SIG-M5 treated with dmso at 0.1 percent for 504 hours (cell line): ENCODE data around the gene PCDHA5.
A peak's percentile ranks its signal among the peaks of the same experiment; 100 is the strongest.
"Not testable (repeated sequence)": the region's sequence is repeated elsewhere in the genome, so short reads cannot be mapped to it uniquely, and the experiment has no call there.

Experiments
- DNase-seq: peaks from one replicate; lab custom pipeline; 2025; ENCODE audit not compliant: unreplicated experiment; lab: John Stamatoyannopoulos, UW

The PCDHA5 gene

GRCh38 chr5:140822969-140823368, 1.6 kb downstream of the PCDHA5 start:
- not testable (repeated sequence) for DNase-seq

GRCh38 chr5:140823475-140823874, 2.1 kb downstream of the PCDHA5 start:
- no peak for DNase-seq

DNA sequence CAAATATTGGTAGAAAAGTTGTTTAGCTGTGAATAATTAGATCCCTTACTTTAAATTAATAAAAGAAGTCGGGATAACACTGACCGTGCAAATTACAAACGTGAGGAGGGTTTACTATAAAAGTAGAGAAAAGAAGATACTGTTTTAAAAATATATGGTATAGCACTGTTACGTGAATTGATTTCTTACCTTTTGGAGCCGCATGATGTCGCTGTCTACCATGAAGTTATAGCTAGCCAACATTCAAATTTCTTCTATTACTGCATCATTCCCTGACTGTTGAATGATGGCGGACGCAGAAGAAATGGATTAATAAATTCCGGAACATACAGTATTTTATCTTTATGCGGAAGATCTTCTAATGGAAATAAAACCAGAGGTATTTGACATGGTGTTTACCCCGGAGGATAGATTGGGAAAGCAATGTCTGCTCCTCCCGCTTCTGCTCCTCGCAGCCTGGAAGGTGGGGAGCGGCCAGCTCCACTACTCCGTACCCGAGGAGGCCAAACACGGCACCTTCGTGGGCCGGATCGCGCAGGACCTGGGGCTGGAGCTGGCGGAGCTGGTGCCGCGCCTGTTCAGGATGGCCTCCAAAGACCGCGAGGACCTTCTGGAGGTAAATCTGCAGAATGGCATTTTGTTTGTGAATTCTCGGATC, 6.4 kb downstream of the PCDHA5 start, which contains the start of gene PCDHA6:
TSS of gene PCDHA6 (plus strand) at position 257 of the 658 bp plus-strand sequence. CDS start at position 389, 132 bp downstream.
- DNase-seq = no peak

GRCh38 chr5:140828362-140828737, 6.9 kb downstream of the PCDHA5 start:
- no peak for DNase-seq

DNA sequence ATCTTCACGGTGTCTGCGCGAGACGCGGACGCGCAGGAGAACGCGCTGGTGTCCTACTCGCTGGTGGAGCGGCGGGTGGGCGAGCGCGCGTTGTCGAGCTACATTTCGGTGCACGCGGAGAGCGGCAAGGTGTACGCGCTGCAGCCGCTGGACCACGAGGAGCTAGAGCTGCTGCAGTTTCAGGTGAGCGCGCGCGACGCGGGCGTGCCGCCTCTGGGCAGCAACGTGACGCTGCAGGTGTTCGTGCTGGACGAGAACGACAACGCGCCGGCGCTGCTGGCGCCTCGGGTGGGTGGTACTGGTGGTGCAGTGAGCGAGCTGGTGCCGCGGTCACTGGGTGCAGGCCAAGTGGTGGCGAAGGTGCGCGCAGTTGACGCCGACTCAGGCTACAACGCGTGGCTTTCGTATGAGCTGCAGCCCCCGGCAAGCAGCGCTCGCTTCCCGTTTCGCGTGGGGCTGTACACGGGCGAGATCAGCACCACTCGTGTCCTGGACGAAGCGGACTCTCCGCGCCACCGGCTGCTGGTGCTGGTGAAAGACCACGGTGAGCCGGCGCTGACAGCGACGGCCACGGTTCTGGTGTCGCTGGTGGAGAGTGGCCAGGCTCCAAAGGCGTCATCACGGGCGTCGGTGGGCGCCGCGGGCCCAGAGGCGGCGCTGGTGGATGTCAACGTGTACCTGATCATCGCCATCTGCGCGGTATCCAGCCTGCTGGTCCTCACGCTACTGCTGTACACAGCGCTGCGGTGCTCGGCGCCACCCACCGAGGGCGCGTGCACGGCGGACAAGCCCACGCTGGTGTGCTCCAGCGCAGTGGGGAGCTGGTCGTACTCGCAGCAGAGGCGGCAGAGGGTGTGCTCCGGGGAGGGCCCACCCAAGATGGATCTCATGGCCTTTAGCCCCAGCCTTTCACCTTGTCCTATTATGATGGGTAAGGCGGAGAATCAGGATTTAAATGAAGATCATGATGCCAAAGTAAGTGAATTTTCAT, 8.4 kb downstream of the PCDHA5 start:
- not testable (repeated sequence) for DNase-seq

DNA sequence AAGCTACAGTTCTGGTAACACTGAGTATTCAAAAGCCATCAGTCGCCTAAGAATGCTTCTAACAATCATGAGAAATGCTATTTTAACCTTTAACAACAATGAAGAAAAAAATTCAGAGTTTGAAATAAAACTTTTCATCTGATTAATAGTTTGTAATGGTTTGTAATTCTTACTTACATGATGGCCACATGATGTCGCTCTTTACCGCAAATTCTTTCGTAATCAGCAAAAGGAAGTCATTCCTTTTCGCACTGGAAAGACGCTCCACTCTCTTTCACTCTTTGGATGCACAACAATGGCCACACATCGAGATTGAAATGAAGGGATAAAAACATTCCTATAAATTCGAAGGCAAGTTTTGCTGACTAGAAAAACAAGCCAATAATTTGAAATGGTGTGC, 12.6 kb downstream of the PCDHA5 start, which contains the start of gene PCDHA7:
TSS of gene PCDHA7 (plus strand) at position 277 of the 400 bp plus-strand sequence. CDS start at position 392, 115 bp downstream.
- DNase-seq = no peak

GRCh38 chr5:140834439-140835008, 13.1 kb downstream of the PCDHA5 start:
- DNase-seq = not testable (repeated sequence)

DNA sequence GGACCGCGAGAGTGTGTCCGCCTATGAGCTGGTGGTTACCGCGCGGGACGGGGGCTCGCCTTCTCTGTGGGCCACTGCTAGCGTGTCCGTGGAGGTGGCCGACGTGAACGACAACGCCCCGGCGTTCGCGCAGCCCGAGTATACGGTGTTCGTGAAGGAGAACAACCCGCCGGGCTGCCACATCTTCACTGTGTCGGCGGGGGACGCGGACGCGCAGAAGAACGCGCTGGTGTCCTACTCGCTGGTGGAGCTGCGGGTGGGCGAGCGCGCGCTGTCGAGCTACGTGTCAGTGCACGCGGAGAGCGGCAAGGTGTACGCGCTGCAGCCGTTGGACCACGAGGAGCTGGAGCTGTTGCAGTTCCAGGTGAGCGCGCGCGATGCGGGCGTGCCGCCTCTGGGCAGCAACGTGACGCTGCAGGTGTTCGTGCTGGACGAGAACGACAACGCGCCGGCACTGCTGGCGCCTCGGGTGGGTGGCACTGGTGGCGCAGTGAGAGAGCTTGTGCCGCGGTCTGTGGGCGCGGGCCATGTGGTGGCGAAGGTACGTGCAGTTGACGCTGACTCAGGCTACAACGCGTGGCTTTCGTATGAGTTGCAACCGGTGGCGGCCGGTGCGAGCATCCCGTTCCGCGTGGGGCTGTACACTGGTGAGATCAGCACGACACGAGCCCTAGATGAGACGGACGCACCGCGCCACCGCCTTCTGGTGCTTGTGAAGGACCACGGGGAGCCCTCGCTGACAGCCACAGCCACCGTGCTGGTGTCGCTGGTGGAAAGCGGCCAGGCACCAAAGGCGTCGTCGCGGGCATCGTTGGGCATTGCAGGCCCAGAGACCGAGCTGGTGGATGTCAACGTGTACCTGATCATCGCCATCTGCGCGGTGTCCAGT, 14.5 kb downstream of the PCDHA5 start:
- no peak for DNase-seq

DNA sequence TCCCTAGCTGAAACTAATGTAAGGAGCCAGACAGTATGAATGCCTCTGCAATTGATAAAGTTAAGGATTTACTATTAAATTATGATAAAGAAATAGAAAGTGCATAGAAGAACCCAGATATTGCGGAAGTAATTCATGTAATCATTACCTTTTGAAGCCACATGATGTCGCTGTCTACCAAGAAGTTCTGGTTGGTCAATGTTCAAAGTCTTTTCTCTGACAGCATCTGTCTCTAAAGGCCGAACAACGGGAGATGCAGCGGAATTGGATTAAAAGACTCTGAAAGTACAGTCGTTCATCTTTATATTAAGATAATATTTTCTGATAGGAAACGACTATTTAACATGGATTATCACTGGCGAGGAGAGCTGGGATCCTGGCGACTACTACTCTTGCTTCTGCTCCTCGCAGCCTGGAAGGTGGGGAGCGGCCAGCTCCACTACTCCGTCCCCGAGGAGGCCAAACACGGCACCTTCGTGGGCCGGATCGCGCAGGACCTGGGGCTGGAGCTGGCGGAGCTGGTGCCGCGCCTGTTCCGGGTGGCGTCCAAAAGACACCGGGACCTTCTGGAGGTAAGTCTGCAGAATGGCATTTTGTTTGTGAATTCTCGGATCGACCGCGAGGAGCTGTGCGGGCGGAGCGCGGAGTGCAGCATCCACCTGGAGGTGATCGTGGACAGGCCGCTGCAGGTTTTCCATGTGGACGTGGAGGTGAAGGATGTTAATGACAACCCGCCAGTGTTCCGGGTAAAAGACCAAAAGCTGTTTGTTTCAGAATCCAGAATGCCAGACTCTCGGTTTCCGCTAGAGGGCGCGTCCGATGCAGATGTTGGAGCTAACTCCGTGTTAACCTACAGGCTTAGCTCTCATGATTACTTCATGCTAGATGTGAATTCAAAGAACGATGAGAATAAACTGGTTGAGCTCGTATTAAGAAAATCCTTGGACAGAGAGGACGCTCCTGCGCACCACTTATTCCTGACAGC, 19.9 kb downstream of the PCDHA5 start, which contains the start of gene PCDHA8:
TSS of gene PCDHA8 (plus strand) at position 210 of the 985 bp plus-strand sequence. CDS start at position 345, 135 bp downstream.
- peak; percentile 44 for DNase-seq

- DNase-seq = no peak
These were observed 21.7 kb downstream of the PCDHA5 start for GRCh38 chr5:140842798-140843733.

GRCh38 chr5:140848139-140849102, 27.0 kb downstream of the PCDHA5 start, which contains the start of gene PCDHA9:
Gene PCDHA9 (plus strand): TSS chr5:140848382. CDS start chr5:140848496, 114 bp downstream.
- DNase-seq = not testable (repeated sequence)

GRCh38 chr5:140849831-140850634, 28.6 kb downstream of the PCDHA5 start:
- DNase-seq = not testable (repeated sequence)

DNA sequence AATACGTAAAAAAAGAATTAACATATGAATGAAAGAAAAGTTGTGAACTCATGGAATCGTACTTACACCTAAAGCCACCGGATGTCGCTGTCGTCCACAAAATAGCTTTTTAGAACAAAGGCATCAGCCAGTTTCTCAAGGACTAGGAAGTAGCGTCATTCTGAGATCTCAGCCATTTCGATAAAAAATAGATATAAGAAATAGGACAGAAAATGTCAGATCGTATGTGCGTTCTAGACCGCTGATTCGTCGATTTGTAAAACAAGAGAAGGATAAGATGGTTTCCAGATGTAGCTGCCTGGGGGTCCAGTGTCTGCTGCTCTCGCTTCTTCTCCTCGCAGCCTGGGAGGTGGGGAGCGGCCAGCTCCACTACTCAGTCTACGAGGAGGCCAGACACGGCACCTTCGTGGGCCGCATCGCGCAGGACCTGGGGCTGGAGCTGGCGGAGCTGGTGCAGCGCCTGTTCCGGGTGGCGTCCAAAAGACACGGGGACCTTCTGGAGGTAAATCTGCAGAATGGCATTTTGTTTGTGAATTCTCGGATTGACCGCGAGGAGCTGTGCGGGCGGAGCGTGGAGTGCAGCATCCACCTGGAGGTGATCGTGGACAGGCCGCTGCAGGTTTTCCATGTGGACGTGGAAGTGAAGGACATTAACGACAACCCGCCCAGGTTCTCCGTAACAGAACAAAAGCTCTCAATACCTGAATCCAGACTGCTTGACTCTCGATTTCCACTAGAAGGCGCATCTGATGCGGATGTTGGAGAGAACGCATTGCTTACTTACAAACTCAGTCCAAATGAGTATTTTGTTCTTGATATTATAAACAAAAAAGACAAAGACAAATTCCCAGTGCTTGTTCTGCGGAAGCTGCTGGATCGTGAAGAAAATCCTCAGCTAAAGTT, 34.6 kb downstream of the PCDHA5 start, which contains the start of gene PCDHA10:
TSS of gene PCDHA10 (plus strand) at position 126 of the 903 bp plus-strand sequence. CDS start at position 278, 152 bp downstream.
- no peak for DNase-seq

DNA sequence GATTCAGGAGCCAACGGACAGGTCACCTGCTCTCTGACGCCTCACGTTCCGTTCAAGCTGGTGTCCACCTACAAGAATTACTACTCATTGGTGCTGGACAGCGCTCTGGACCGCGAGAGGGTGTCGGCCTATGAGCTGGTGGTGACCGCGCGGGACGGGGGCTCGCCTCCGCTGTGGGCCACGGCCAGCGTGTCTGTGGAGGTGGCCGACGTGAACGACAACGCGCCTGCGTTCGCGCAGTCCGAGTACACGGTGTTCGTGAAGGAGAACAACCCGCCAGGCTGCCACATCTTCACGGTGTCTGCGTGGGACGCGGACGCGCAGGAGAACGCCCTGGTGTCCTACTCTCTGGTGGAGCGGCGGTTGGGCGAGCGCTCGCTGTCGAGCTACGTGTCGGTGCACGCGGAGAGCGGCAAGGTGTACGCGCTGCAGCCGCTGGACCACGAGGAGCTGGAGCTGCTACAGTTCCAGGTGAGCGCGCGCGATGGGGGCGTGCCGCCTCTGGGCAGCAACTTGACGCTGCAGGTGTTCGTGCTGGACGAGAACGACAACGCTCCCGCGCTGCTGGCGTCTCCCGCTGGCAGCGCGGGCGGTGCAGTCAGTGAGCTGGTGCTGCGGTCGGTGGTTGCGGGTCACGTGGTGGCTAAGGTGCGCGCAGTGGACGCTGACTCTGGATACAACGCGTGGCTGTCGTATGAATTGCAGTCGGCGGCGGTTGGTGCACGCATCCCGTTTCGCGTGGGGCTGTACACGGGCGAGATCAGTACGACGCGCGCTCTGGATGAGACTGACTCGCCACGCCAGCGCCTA, 36.0 kb downstream of the PCDHA5 start:
- DNase-seq = no peak
